Activated T-cell treated with anti-CD3 and anti-CD28 coated beads for 1 hour (primary cell): ENCODE data around the gene PARM1.

ENCODE experiments used
- DNase-seq: peaks from one replicate; pipeline ENCODE4 v3.0.0-alpha.2; 2020; ENCODE audit warnings: low read depth

Gene PARM1

DNA sequence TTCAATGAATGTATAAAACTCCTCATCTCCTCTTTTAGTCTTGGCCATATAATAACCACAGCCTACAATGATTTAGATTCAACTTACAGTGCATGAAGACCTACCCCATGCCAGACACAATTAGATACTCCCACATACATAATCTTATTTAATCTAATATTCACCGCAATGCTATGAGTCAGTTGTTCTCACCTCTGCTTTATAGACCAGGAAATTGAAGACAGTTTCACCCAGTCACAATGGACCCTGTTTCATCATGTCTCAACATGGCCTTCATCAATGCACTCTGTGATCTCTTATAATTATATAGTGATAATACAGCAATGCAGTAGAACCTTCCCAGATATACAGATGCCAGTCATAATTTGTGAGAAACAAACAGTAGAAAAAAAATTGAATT lies 148.6 kb downstream of the PARM1 start:
- DNase-seq: no peak

- no peak for DNase-seq
These were observed 154.5 kb downstream of the PARM1 start for GRCh38 chr4:75087416-75087815.

GRCh38 chr4:75087865-75088264 lies 154.9 kb downstream of the PARM1 start:
- no peak for DNase-seq

- no peak for DNase-seq
These were observed 156.3 kb downstream of the PARM1 start for GRCh38 chr4:75089206-75089605.

- no peak for DNase-seq
These were observed 166.4 kb downstream of the PARM1 start for GRCh38 chr4:75099321-75099720.
